ENCODE data around the gene PRR19.

The PRR19 gene

GRCh38 chr19:42276284-42276683, 25.6 kb upstream of the PRR19 start:
- no peak for TF ChIP-seq CTCF (conservative IDR thresholded peaks at IDR 0.05; ENCODE audit: low read depth)
- CTCF ChIA-PET = no interaction called here
- DNase-seq (ENCODE audit: low spot score) = no peak
- POLR2A ChIA-PET (ENCODE audit: low non-redundant PET) = no interaction called here
- peak overlapping the region; percentile 100 for H3K27ac ChIP-seq

- DNase-seq (ENCODE audit: low spot score) = no peak
- peak overlapping the region; percentile 100 for H3K27ac ChIP-seq
- ChIA-PET CTCF (no interaction called here), POLR2A (ENCODE audit: low non-redundant PET) (no interaction called here)
- TF ChIP-seq CTCF (conservative IDR thresholded peaks at IDR 0.05; ENCODE audit: low read depth) = no peak
These were observed 25.1 kb upstream of the PRR19 start for GRCh38 chr19:42276821-42277220.

GRCh38 chr19:42277821-42278451, 24.0 kb upstream of the PRR19 start:
- CTCF ChIA-PET = interaction anchor here (0.6 to 2.7 kb wide), 7 partner anchors 10 to 167 kb away, joined by 3 to 15 read pairs (median 3); no protein-coding TSS in a partner anchor
- POLR2A ChIA-PET (ENCODE audit: low non-redundant PET) = interaction anchor here (0.8 to 1.9 kb wide), 3 partner anchors 24 to 35 kb away, joined by 3 to 4 read pairs (median 3); partner anchors contain the start of gene PAFAH1B3
- H3K27ac ChIP-seq = peak overlapping the region; percentile 100
- TF ChIP-seq CTCF (conservative IDR thresholded peaks at IDR 0.05; ENCODE audit: low read depth) = peak; percentile 38
- peak; percentile 67 for DNase-seq (ENCODE audit: low spot score)

DNA sequence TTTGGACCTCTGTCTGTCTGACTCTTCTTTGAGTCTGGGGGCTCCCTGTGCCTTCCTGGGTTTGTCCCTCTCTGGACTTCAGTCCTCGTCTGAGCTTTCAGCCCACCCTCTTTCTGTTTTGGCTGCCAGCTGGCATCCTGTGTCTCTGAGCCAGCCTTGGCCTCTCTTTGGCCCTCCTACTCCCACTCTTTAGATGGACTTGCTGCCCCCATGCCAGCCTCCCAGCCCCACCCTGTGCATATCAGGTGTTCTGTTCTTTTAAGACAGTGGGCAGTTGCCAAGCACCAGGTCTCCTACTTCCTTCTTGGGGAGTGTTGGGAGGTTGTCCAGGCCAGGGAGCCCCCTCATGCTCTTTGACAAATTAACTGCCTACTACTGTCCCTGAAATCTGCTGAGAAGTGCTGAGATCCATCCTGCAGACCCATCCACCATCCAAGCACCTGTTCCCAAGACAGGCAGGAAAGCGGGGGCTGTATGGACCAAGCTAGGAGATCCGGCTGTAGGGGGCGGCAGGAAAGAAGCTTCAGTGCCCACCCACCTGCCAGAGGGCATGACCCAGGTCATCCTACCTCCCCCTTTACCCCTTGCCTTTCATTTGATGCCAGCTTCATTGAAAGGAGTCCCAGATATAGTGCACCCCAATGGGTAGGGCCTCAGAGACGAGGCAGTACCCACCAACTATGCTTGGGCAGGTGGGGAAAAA, 23.3 kb upstream of the PRR19 start:
- CTCF ChIA-PET = interaction anchor here (0.7 to 2.7 kb wide), 8 partner anchors 8 to 168 kb away, joined by 3 to 15 read pairs (median 8); no protein-coding TSS in a partner anchor
- TF ChIP-seq CTCF (conservative IDR thresholded peaks at IDR 0.05; ENCODE audit: low read depth) = no peak
- no peak for DNase-seq (ENCODE audit: low spot score)
- H3K27ac ChIP-seq = peak overlapping the region; percentile 100
- POLR2A ChIA-PET (ENCODE audit: low non-redundant PET) = interaction anchor here (0.8 to 1.9 kb wide), 3 partner anchors 24 to 36 kb away, joined by 3 to 4 read pairs (median 3); partner anchors contain the start of gene PAFAH1B3

GRCh38 chr19:42279155-42279901, 22.6 kb upstream of the PRR19 start:
- TF ChIP-seq CTCF (conservative IDR thresholded peaks at IDR 0.05; ENCODE audit: low read depth) = no peak
- ChIA-PET POLR2A (ENCODE audit: low non-redundant PET) (interaction anchor here (0.6 to 2.2 kb wide), 4 partner anchors 23 to 58 kb away, joined by 3 to 5 read pairs (median 4); partner anchors contain the start of gene PAFAH1B3), CTCF (interaction anchor here (0.6 to 2.7 kb wide), 14 partner anchors 9 to 63 kb away, joined by 3 to 15 read pairs (median 4); no protein-coding TSS in a partner anchor)
- no peak for DNase-seq (ENCODE audit: low spot score)
- peak overlapping the region; percentile 100 for H3K27ac ChIP-seq
